ENCODE measurements around the gene SLC25A25.
"Not testable (repeated sequence)": the region's sequence is repeated elsewhere in the genome, so short reads cannot be mapped to it uniquely, and the experiment has no call there.

SLC25A25 gene

GRCh38 chr9:128098297-128099230 is 30.5 kb downstream of the SLC25A25 start:
- DNase-seq: peak; percentile 54 to 79

GRCh38 chr9:128099231-128099931 is 31.3 kb downstream of the SLC25A25 start:
- no peak for DNase-seq

GRCh38 chr9:128099932-128100491 is 32.0 kb downstream of the SLC25A25 start:
- DNase-seq: no peak

GRCh38 chr9:128100581-128100980 is 32.5 kb downstream of the SLC25A25 start:
- DNase-seq: no peak

- no peak for DNase-seq
Observed at GRCh38 chr9:128101231-128101661, 33.2 kb downstream of the SLC25A25 start.

- DNase-seq: no peak
Observed at GRCh38 chr9:128101690-128102089, 33.7 kb downstream of the SLC25A25 start.

GRCh38 chr9:128102196-128102595 is 34.2 kb downstream of the SLC25A25 start:
- no peak for DNase-seq

GRCh38 chr9:128102861-128103588 is 35.0 kb downstream of the SLC25A25 start:
- DNase-seq: no peak

- peak in 1 of 2 donors; percentile 50 for DNase-seq
Observed at GRCh38 chr9:128103589-128103962, 35.5 kb downstream of the SLC25A25 start.

- no peak for DNase-seq
Observed at GRCh38 chr9:128104171-128104618, 36.2 kb downstream of the SLC25A25 start.

- DNase-seq: no peak
Observed at GRCh38 chr9:128105538-128106175, 37.6 kb downstream of the SLC25A25 start.

GRCh38 chr9:128106181-128106939 is 38.3 kb downstream of the SLC25A25 start:
- no peak for DNase-seq

GRCh38 chr9:128106940-128107467 is 39.0 kb downstream of the SLC25A25 start:
- DNase-seq: no peak

- DNase-seq: no peak
Observed at GRCh38 chr9:128107468-128108268, 39.6 kb downstream of the SLC25A25 start.

GRCh38 chr9:128108269-128109049 is 40.4 kb downstream of the SLC25A25 start:
- no peak for DNase-seq

GRCh38 chr9:128109050-128109709 is 41.1 kb downstream of the SLC25A25 start:
- no peak for DNase-seq

- DNase-seq: not testable (repeated sequence)
Observed at GRCh38 chr9:128111726-128112125, 43.7 kb downstream of the SLC25A25 start.

- no peak for DNase-seq
Observed at GRCh38 chr9:128113526-128114325, 45.7 kb downstream of the SLC25A25 start.

Data from CD4-positive, alpha-beta T cell treated with Interferon alpha-2 for 1 hour (primary cell).